OCI-LY1 (cell line): ENCODE measurements around the gene TBC1D30.

Experiments used
- H2AFZ ChIP-seq: fragments of 200-600 bp; sonication (generic), shearing (Covaris generic); 2 replicates; pipeline ENCODE4 v1.6.0; 2014; ENCODE audit warnings: antibody characterized with exemption, mild to moderate bottlenecking, low read length
- H3F3A ChIP-seq: fragments of 200-600 bp; sonication (generic), shearing (Covaris generic); 2 replicates; pipeline ENCODE4 v1.6.0; 2014; ENCODE audit warnings: mild to moderate bottlenecking, antibody characterized with exemption, low read length, moderate library complexity; ENCODE audit not compliant: insufficient read depth
- H3K27ac ChIP-seq: fragments of 200-600 bp; sonication (generic); 2 replicates; pipeline ENCODE4 v1.5.1; 2014; ENCODE audit warnings: low read length, mixed run types, mild to moderate bottlenecking, low read depth; ENCODE audit not compliant: poor library complexity, severe bottlenecking
- H3K27me3 ChIP-seq: fragments of 200-600 bp; sonication (generic); 2 replicates; pipeline ENCODE4 v1.6.0; 2014; ENCODE audit warnings: antibody characterized with exemption, mild to moderate bottlenecking, low read length, moderate library complexity; ENCODE audit not compliant: insufficient read depth
- H3K36me3 ChIP-seq: fragments of 200-600 bp; sonication (generic); 2 replicates; pipeline ENCODE4 v1.6.1; 2014; ENCODE audit warnings: mild to moderate bottlenecking, antibody characterized with exemption, low read length, moderate library complexity, mixed read lengths; ENCODE audit not compliant: insufficient read depth
- H3K4me1 ChIP-seq: fragments of 200-600 bp; sonication (generic); 2 replicates; pipeline ENCODE4 v1.5.1; 2014; ENCODE audit warnings: mild to moderate bottlenecking, low read length, moderate library complexity; ENCODE audit not compliant: insufficient read depth, severe bottlenecking
- H3K4me2 ChIP-seq: fragments of 200-600 bp; sonication (generic), shearing (Covaris generic); 2 replicates; pipeline ENCODE4 v1.6.1; 2014; ENCODE audit warnings: low read length
- H3K4me3 ChIP-seq: fragments of 200-600 bp; sonication (generic); 2 replicates; pipeline ENCODE4 v1.5.1; 2014; ENCODE audit warnings: low read length, low read depth, mild to moderate bottlenecking, mixed read lengths; ENCODE audit not compliant: poor library complexity, severe bottlenecking
- H3K79me2 ChIP-seq: fragments of 200-600 bp; shearing (Covaris generic); 2 replicates; pipeline ENCODE4 v1.6.1; 2016; ENCODE audit warnings: mixed run types, low read length, mixed read lengths; ENCODE audit not compliant: insufficient read depth
- H3K9ac ChIP-seq: fragments of 200-600 bp; sonication (generic), shearing (Covaris generic); 2 replicates; pipeline ENCODE4 v1.6.1; 2014; ENCODE audit warnings: mild to moderate bottlenecking, low read length, mixed read lengths
- H3K9me2 ChIP-seq: fragments of 200-600 bp; sonication (generic), shearing (Covaris generic); 2 replicates; pipeline ENCODE4 v1.6.1; 2014; ENCODE audit warnings: low read depth, mild to moderate bottlenecking, low read length, mixed read lengths
- H3K9me3 ChIP-seq: fragments of 200-600 bp; shearing (Covaris generic); 2 replicates; pipeline ENCODE4 v1.6.1; 2014; ENCODE audit warnings: low read length, mixed read lengths
- H4K20me1 ChIP-seq: fragments of 200-600 bp; sonication (generic), shearing (Covaris generic); 2 replicates; pipeline ENCODE4 v1.6.0; 2016; ENCODE audit warnings: mild to moderate bottlenecking, low read length; ENCODE audit not compliant: insufficient read depth
- EZH2 ChIP-seq: fragments of 200-600 bp; sonication (generic), shearing (Covaris generic); IDR thresholded peaks from 2 replicates; pipeline ENCODE4 v1.8.0; 2017; ENCODE audit warnings: borderline replicate concordance, mixed run types, mild to moderate bottlenecking, antibody characterized with exemption, low read length, moderate library complexity, mixed read lengths
- TF ChIP-seq, protein P1 (sequence below): fragments of 200-600 bp; sonication (generic), shearing (Covaris generic); IDR thresholded peaks from 2 replicates; pipeline ENCODE4 v1.5.1; 2017; ENCODE audit warnings: mild to moderate bottlenecking, antibody characterized with exemption, low read length, moderate library complexity, mixed read lengths

The TBC1D30 gene

DNA sequence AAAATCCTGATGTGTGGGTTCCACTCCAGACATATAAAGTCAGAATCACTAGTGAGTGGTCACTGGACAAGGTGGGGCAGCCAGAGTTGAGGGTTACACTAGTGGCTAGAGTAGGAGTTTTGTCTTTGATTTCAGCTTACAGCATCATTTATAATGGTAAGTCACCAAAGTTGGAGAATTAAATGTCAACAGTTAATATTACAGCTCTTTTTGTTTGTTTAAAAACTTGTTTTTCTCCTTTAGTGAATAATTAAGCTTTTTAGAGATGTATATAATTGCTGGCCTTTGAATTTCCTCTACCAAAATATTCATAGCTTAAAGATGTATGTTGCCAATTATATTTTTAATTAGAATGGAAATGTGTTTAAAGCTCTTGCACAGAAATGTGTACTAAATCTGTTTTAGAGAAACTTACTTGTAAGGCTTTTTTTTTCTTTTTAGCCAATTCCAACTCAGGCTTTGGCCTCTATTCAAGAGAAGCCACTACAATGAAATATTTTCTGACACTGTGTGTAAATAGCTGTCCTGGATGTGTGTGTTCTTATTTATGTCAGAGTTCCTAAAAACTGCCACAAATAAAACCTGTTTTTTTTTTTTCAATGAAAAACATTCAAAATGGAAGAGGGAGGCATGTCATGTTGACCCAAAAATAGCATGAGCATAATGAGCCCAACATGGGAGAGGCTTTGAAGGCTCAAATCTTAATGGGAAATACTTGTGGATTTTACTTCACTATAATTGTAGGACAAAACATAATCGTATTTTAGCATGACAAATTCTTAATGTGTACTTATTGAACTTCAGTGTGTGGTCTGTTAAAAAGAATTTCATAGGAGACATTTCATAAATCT, 92.2 kb downstream of the TBC1D30 start:
- H2AFZ ChIP-seq: no peak overlapping the region
- no peaks in the 10 kb centered on the region for H3K9me2 ChIP-seq
- no peaks in the 10 kb centered on the region for H3K9me3 ChIP-seq
- no peak overlapping the region for H3K9ac ChIP-seq
- H3K36me3 ChIP-seq: no peaks in the 10 kb centered on the region
- H3K4me1 ChIP-seq: no peaks in the 10 kb centered on the region
- H3K27me3 ChIP-seq: no peaks in the 10 kb centered on the region
- H3F3A ChIP-seq: no peaks in the 10 kb centered on the region
- H3K79me2 ChIP-seq: no peaks in the 10 kb centered on the region
- no peak overlapping the region for H3K27ac ChIP-seq
- no peaks in the 10 kb centered on the region for H4K20me1 ChIP-seq
- no peak for TF ChIP-seq EZH2
- TF ChIP-seq, protein P1, sequence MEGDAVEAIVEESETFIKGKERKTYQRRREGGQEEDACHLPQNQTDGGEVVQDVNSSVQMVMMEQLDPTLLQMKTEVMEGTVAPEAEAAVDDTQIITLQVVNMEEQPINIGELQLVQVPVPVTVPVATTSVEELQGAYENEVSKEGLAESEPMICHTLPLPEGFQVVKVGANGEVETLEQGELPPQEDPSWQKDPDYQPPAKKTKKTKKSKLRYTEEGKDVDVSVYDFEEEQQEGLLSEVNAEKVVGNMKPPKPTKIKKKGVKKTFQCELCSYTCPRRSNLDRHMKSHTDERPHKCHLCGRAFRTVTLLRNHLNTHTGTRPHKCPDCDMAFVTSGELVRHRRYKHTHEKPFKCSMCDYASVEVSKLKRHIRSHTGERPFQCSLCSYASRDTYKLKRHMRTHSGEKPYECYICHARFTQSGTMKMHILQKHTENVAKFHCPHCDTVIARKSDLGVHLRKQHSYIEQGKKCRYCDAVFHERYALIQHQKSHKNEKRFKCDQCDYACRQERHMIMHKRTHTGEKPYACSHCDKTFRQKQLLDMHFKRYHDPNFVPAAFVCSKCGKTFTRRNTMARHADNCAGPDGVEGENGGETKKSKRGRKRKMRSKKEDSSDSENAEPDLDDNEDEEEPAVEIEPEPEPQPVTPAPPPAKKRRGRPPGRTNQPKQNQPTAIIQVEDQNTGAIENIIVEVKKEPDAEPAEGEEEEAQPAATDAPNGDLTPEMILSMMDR: no peak
- no peak overlapping the region for H3K4me2 ChIP-seq
- H3K4me3 ChIP-seq: no peak overlapping the region

DNA sequence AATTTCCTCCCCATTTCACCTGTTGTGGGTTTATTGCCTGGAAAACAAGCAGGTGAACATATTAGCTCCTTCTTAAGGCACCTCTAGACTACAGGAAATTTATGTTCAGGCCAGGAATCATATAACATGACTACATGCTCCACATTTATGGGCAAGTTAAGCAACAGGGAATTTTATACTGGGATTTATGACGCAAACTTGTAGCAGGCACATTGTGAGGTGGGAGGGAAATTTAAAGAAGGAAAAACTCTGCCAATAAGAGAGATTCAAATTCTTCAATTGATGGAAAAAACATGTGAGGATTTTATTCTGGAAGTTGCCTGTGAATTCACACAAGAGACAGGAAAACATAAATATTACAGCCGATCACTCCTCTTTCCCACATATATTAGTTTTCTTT, 93.9 kb downstream of the TBC1D30 start:
- Histone ChIP-seq H2AFZ (no peak overlapping the region), H3K27me3 (no peaks in the 10 kb centered on the region), H3K27ac (no peak overlapping the region), H3K36me3 (no peaks in the 10 kb centered on the region), H3K9ac (no peak overlapping the region), H4K20me1 (no peaks in the 10 kb centered on the region), H3K4me1 (no peaks in the 10 kb centered on the region), H3K79me2 (no peaks in the 10 kb centered on the region), H3F3A (no peaks in the 10 kb centered on the region), H3K9me2 (no peaks in the 10 kb centered on the region), H3K4me2 (no peak overlapping the region), H3K4me3 (no peak overlapping the region), H3K9me3 (no peaks in the 10 kb centered on the region)
- TF ChIP-seq, protein P1: no peak
- no peak for TF ChIP-seq EZH2

GRCh38 chr12:64918801-64919200, 94.4 kb downstream of the TBC1D30 start:
- H3K79me2 ChIP-seq: no peaks in the 10 kb centered on the region
- no peaks in the 10 kb centered on the region for H3K36me3 ChIP-seq
- H3K4me1 ChIP-seq: no peaks in the 10 kb centered on the region
- TF ChIP-seq EZH2: no peak
- TF ChIP-seq, protein P1: no peak
- H3F3A ChIP-seq: no peaks in the 10 kb centered on the region
- no peaks in the 10 kb centered on the region for H3K27me3 ChIP-seq
- no peak overlapping the region for H3K9ac ChIP-seq
- no peak overlapping the region for H3K4me3 ChIP-seq
- no peak overlapping the region for H2AFZ ChIP-seq
- H4K20me1 ChIP-seq: no peaks in the 10 kb centered on the region
- no peaks in the 10 kb centered on the region for H3K9me2 ChIP-seq
- no peaks in the 10 kb centered on the region for H3K9me3 ChIP-seq
- H3K4me2 ChIP-seq: no peak overlapping the region
- no peak overlapping the region for H3K27ac ChIP-seq
